ENCODE measurements around the gene CLCF1. TPM values are rescaled to one million over a fixed set of nuclear protein-coding genes. Genes with fewer than 3 reads are reported as not detected.

Gene CLCF1
- polyA plus RNA-seq, 1 of the 3 experiments (the other 2 are of a cell fraction) = 27.0 TPM

DNA sequence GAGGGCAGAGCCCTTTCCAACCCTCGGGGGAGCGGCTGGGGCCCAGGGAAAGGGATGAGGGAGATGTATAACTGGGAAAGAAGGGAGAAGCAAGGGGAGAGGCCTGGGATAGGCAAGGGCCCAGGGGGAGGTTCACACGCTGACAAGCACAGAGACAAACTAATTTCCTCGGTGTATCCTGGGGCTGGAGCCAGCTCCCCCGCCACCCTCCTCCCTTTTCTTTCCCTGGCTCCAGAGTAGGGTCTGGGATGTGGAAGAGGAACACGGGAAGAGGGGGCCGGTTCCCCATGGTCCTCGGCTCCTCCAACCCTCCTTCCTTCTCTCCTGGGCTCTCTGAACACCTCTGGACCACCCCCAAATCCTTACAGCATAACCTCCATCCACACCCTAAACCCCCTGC lies 6.9 kb downstream of the CLCF1 start:
- Histone ChIP-seq H3K79me2 (ENCODE audit: insufficient read depth) (peaks cover 68% of the 10 kb centered on the region), H3K9ac (no peak overlapping the region), H2AFZ (ENCODE audit: low read depth) (no peak overlapping the region), H3K4me2 (no peak overlapping the region), H3K9me2 (no peaks in the 10 kb centered on the region), H3K4me3 (ENCODE audit: low read depth in 2 of 2, low read length in 1 of 2) (no peak overlapping the region), H4K20me1 (ENCODE audit: insufficient read depth) (peaks cover 73% of the 10 kb centered on the region), H3K36me3 (replicated peaks in 1 of 2; ENCODE audit: control insufficient read depth in 1 of 2, insufficient read depth in 2 of 2, low read length in 1 of 2) (peaks cover 13 to 16% of the 10 kb centered on the region in 2 experiments), H3K4me1 (ENCODE audit: control insufficient read depth in 1 of 2, insufficient read depth in 2 of 2, low read depth in 1 of 2, low read length in 1 of 2) (peaks cover 12 to 21% of the 10 kb centered on the region in 2 experiments; a peak in 3 of 4 replicates), H3K9me3 (no peaks in the 10 kb centered on the region), H3K27ac (ENCODE audit: low read depth in 2 of 2, low read length in 1 of 2) (no peak overlapping the region), H3F3A (replicated peaks; ENCODE audit: insufficient read depth) (peaks cover 3% of the 10 kb centered on the region), H3K27me3 (ENCODE audit: insufficient read depth) (no peaks in the 10 kb centered on the region)
- DNase-seq = no peak
- POLR2A ChIA-PET = interaction anchor here (1.3 kb wide), 1 partner anchor 138 kb away, joined by 3 read pairs; the partner anchor contains the start of gene PITPNM1
- CTCF ChIA-PET = interaction anchor here (3.2 to 20.0 kb wide), 3 partner anchors 10 to 14 kb away, joined by 15 to 955 read pairs (median 78); partner anchors contain the start of genes CLCF1 and POLD4
- TF ChIP-seq NFIC (IDR thresholded peaks at IDR 0.05; ENCODE audit: borderline replicate concordance) = no peak
- TF ChIP-seq TCF12 (IDR thresholded peaks at IDR 0.05) = no peak
- no peak for TF ChIP-seq MEF2A (IDR thresholded peaks at IDR 0.05; ENCODE audit: borderline replicate concordance, low read depth)
- TF ChIP-seq SMC3 (IDR thresholded peaks at IDR 0.05; ENCODE audit: low read depth, low read length) = no peak
- TF ChIP-seq EP300 (IDR thresholded peaks at IDR 0.05; ENCODE audit: borderline replicate concordance in 1 of 2, low read depth in 1 of 2, low read length in 1 of 2) = no peak
- no peak for TF ChIP-seq RFX5 (IDR thresholded peaks at IDR 0.05; ENCODE audit: low read length)
- no peak for TF ChIP-seq ELF1 (IDR thresholded peaks at IDR 0.05)
- TF ChIP-seq FOXJ3 (CRISPR knock-in tag; IDR thresholded peaks at IDR 0.05) = no peak
- TF ChIP-seq GABPA (IDR thresholded peaks at IDR 0.05; ENCODE audit: low read depth) = no peak
- no peak for TF ChIP-seq GATA2 (CRISPR knock-in tag; IDR thresholded peaks at IDR 0.05)
- no peak for TF ChIP-seq RXRA (IDR thresholded peaks at IDR 0.05; ENCODE audit: borderline replicate concordance, low read depth)
- no peak for TF ChIP-seq MXI1 (IDR thresholded peaks at IDR 0.05; ENCODE audit: low read depth, low read length)
- TF ChIP-seq YY1 (IDR thresholded peaks at IDR 0.05; ENCODE audit: low read depth) = no peak
- TF ChIP-seq, protein P1, sequence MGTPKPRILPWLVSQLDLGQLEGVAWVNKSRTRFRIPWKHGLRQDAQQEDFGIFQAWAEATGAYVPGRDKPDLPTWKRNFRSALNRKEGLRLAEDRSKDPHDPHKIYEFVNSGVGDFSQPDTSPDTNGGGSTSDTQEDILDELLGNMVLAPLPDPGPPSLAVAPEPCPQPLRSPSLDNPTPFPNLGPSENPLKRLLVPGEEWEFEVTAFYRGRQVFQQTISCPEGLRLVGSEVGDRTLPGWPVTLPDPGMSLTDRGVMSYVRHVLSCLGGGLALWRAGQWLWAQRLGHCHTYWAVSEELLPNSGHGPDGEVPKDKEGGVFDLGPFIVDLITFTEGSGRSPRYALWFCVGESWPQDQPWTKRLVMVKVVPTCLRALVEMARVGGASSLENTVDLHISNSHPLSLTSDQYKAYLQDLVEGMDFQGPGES (IDR thresholded peaks at IDR 0.05; ENCODE audit: low read depth, low read length) = no peak
- TF ChIP-seq NRF1 (IDR thresholded peaks at IDR 0.05; ENCODE audit: low read depth, low read length) = no peak
- no peak for TF ChIP-seq TEAD4 (IDR thresholded peaks at IDR 0.05; ENCODE audit: borderline replicate concordance, insufficient read depth)
- TF ChIP-seq, protein P2, sequence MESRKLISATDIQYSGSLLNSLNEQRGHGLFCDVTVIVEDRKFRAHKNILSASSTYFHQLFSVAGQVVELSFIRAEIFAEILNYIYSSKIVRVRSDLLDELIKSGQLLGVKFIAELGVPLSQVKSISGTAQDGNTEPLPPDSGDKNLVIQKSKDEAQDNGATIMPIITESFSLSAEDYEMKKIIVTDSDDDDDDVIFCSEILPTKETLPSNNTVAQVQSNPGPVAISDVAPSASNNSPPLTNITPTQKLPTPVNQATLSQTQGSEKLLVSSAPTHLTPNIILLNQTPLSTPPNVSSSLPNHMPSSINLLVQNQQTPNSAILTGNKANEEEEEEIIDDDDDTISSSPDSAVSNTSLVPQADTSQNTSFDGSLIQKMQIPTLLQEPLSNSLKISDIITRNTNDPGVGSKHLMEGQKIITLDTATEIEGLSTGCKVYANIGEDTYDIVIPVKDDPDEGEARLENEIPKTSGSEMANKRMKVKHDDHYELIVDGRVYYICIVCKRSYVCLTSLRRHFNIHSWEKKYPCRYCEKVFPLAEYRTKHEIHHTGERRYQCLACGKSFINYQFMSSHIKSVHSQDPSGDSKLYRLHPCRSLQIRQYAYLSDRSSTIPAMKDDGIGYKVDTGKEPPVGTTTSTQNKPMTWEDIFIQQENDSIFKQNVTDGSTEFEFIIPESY (IDR thresholded peaks at IDR 0.05; ENCODE audit: borderline replicate concordance, low read depth) = no peak
- WGBS (ENCODE audit: low lambda C conversion rate) = 74% methylated on average over 8 of the region's 8 CpGs
